ENCODE data around the gene RAB11FIP3.

The RAB11FIP3 gene

GRCh38 chr16:534135-534534, 108.7 kb downstream of the RAB11FIP3 start:
- Histone ChIP-seq H3K4me2 (ENCODE audit: low read length) (no peak overlapping the region), H3K9me2 (replicated peaks; ENCODE audit: control insufficient read depth, low read length) (no peaks in the 10 kb centered on the region), H3K27me3 (ENCODE audit: control insufficient read depth, low read length) (no peaks in the 10 kb centered on the region), H3K79me2 (ENCODE audit: control insufficient read depth, low read length) (peaks cover 99% of the 10 kb centered on the region), H3K36me3 (ENCODE audit: control insufficient read depth, low read length) (peaks cover 46% of the 10 kb centered on the region), H3K4me1 (ENCODE audit: control insufficient read depth, low read length) (peaks cover 9% of the 10 kb centered on the region), H3F3A (ENCODE audit: control insufficient read depth, insufficient read depth) (no peaks in the 10 kb centered on the region), H3K27ac (ENCODE audit: low read depth, low read length) (no peak overlapping the region), H3K4me3 (ENCODE audit: low read length) (no peak overlapping the region), H3K9me3 (ENCODE audit: control insufficient read depth, insufficient read depth, low read length) (no peaks in the 10 kb centered on the region), H4K20me1 (ENCODE audit: control insufficient read depth, insufficient read depth, low read depth, low read length) (peaks cover 14% of the 10 kb centered on the region)
- no peak for TF ChIP-seq EZH2phosphoT487 (IDR thresholded peaks at IDR 0.05; ENCODE audit: borderline replicate concordance, low read length)
- TF ChIP-seq CTCF (IDR thresholded peaks at IDR 0.05; ENCODE audit: low read depth, low read length, poor library complexity, severe bottlenecking) = no peak

GRCh38 chr16:534856-535445, 109.5 kb downstream of the RAB11FIP3 start:
- no peak overlapping the region for H3K4me3 ChIP-seq (ENCODE audit: low read length)
- peaks cover 99% of the 10 kb centered on the region for H3K79me2 ChIP-seq (ENCODE audit: control insufficient read depth, low read length)
- H4K20me1 ChIP-seq (ENCODE audit: control insufficient read depth, insufficient read depth, low read depth, low read length) = peaks cover 6% of the 10 kb centered on the region
- H3K9me2 ChIP-seq (replicated peaks; ENCODE audit: control insufficient read depth, low read length) = no peaks in the 10 kb centered on the region
- no peaks in the 10 kb centered on the region for H3K9me3 ChIP-seq (ENCODE audit: control insufficient read depth, insufficient read depth, low read length)
- no peak overlapping the region for H3K27ac ChIP-seq (ENCODE audit: low read depth, low read length)
- TF ChIP-seq EZH2phosphoT487 (IDR thresholded peaks at IDR 0.05; ENCODE audit: borderline replicate concordance, low read length) (no peak), CTCF (IDR thresholded peaks at IDR 0.05; ENCODE audit: low read depth, low read length, poor library complexity, severe bottlenecking) (no peak)
- H3K36me3 ChIP-seq (ENCODE audit: control insufficient read depth, low read length) = peaks cover 39% of the 10 kb centered on the region
- H3F3A ChIP-seq (ENCODE audit: control insufficient read depth, insufficient read depth) = no peaks in the 10 kb centered on the region
- H3K4me1 ChIP-seq (ENCODE audit: control insufficient read depth, low read length) = peaks cover 1% of the 10 kb centered on the region; the same call in 1 of the 2 replicates
- H3K4me2 ChIP-seq (ENCODE audit: low read length) = no peak overlapping the region
- H3K27me3 ChIP-seq (ENCODE audit: control insufficient read depth, low read length) = no peaks in the 10 kb centered on the region

GRCh38 chr16:535446-536405, 110.3 kb downstream of the RAB11FIP3 start:
- Histone ChIP-seq H3K27ac (ENCODE audit: low read depth, low read length) (no peak overlapping the region), H3K36me3 (ENCODE audit: control insufficient read depth, low read length) (peaks cover 36% of the 10 kb centered on the region; the same call in 1 of the 2 replicates), H4K20me1 (ENCODE audit: control insufficient read depth, insufficient read depth, low read depth, low read length) (no peaks in the 10 kb centered on the region; the same call in none of the 2 replicates), H3K9me2 (replicated peaks; ENCODE audit: control insufficient read depth, low read length) (no peaks in the 10 kb centered on the region), H3K4me1 (ENCODE audit: control insufficient read depth, low read length) (no peaks in the 10 kb centered on the region), H3F3A (ENCODE audit: control insufficient read depth, insufficient read depth) (no peaks in the 10 kb centered on the region), H3K4me3 (ENCODE audit: low read length) (no peak overlapping the region), H3K9me3 (ENCODE audit: control insufficient read depth, insufficient read depth, low read length) (no peaks in the 10 kb centered on the region), H3K27me3 (ENCODE audit: control insufficient read depth, low read length) (no peaks in the 10 kb centered on the region), H3K79me2 (ENCODE audit: control insufficient read depth, low read length) (peaks cover 99% of the 10 kb centered on the region), H3K4me2 (ENCODE audit: low read length) (no peak overlapping the region)
- no peak for TF ChIP-seq CTCF (IDR thresholded peaks at IDR 0.05; ENCODE audit: low read depth, low read length, poor library complexity, severe bottlenecking)
- no peak for TF ChIP-seq EZH2phosphoT487 (IDR thresholded peaks at IDR 0.05; ENCODE audit: borderline replicate concordance, low read length)
